Measurements from ENCODE around the gene VPS51. TPM values are rescaled to one million over a fixed set of nuclear protein-coding genes. Genes with fewer than 3 reads are reported as not detected.

The VPS51 gene
- total RNA-seq, 2 experiments from 2014 or later = 119 to 214 TPM

DNA sequence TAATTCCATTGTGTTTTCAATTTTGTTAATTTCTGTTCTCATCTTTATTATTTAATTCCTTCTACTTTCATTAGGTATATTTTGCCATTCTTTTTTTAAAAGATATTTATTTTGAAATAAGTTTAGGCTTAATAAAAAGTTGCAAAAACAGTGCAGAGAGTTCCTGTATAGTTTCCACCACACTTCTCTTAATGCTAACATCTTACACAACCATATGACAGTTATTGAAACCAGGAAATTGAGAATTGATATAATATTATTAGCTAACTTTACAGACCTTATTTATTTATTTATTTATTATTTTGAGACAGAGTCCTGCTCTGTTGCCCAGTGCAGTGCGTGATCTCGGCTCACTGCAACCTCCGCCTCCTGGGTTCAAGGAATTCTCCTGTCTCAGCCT, 60.2 kb downstream of the VPS51 start:
- no peak overlapping the region for H3K4me3 ChIP-seq (ENCODE audit: low read depth, low read length, poor library complexity, severe bottlenecking)
- H3K36me3 ChIP-seq (ENCODE audit: insufficient read depth, low read length) = no peaks in the 10 kb centered on the region
- no peak overlapping the region for H2AFZ ChIP-seq (ENCODE audit: low read length)
- H3K4me2 ChIP-seq (ENCODE audit: low read length) = no peak overlapping the region
- peaks cover 46% of the 10 kb centered on the region for H3K4me1 ChIP-seq (ENCODE audit: insufficient read depth, low read length, poor library complexity, severe bottlenecking)
- H3K9me3 ChIP-seq (ENCODE audit: low read length) = no peaks in the 10 kb centered on the region
- CTCF ChIA-PET (ENCODE audit: unreplicated experiment) = no interaction called here
- H3K27ac ChIP-seq (ENCODE audit: low read depth, low read length, poor library complexity, severe bottlenecking) = no peak overlapping the region
- intact Hi-C loops (cut with micrococcal nuclease; ENCODE audit: unreplicated experiment) = no loop called here
- H3K79me2 ChIP-seq (ENCODE audit: insufficient read depth, low read depth, low read length) = no peaks in the 10 kb centered on the region
- no peaks in the 10 kb centered on the region for H3K9me2 ChIP-seq (ENCODE audit: insufficient read depth, low read length)
- POLR2A ChIA-PET = interaction anchor here (0.5 to 0.6 kb wide), 2 partner anchors 9 to 10 kb away, joined by 3 to 4 read pairs; no protein-coding TSS in a partner anchor
- no peaks in the 10 kb centered on the region for H4K20me1 ChIP-seq (ENCODE audit: insufficient read depth, low read length)
- TF ChIP-seq CTCF (conservative IDR thresholded peaks at IDR 0.05; ENCODE audit: low read length) (no peak), EZH2phosphoT487 (IDR thresholded peaks at IDR 0.05; ENCODE audit: borderline replicate concordance, low read depth, low read length) (no peak)
- no peak for DNase-seq (ENCODE audit: low spot score)
- BruUV-seq (replicated peaks) = no TSS peak

- H3K4me2 ChIP-seq (ENCODE audit: low read length) = no peak overlapping the region
- no peak for DNase-seq (ENCODE audit: low spot score)
- POLR2A ChIA-PET = interaction anchor here (0.6 to 1.0 kb wide), 3 partner anchors 10 to 39 kb away, joined by 3 to 5 read pairs (median 3); partner anchors contain the start of gene SYVN1
- H3K4me1 ChIP-seq (ENCODE audit: insufficient read depth, low read length, poor library complexity, severe bottlenecking) = peaks cover 41% of the 10 kb centered on the region
- H2AFZ ChIP-seq (ENCODE audit: low read length) = no peak overlapping the region
- no peaks in the 10 kb centered on the region for H3K36me3 ChIP-seq (ENCODE audit: insufficient read depth, low read length)
- TF ChIP-seq EZH2phosphoT487 (IDR thresholded peaks at IDR 0.05; ENCODE audit: borderline replicate concordance, low read depth, low read length) = no peak
- no peak for TF ChIP-seq CTCF (conservative IDR thresholded peaks at IDR 0.05; ENCODE audit: low read length)
- no peaks in the 10 kb centered on the region for H4K20me1 ChIP-seq (ENCODE audit: insufficient read depth, low read length)
- no peak overlapping the region for H3K27ac ChIP-seq (ENCODE audit: low read depth, low read length, poor library complexity, severe bottlenecking)
- H3K4me3 ChIP-seq (ENCODE audit: low read depth, low read length, poor library complexity, severe bottlenecking) = no peak overlapping the region
- CTCF ChIA-PET (ENCODE audit: unreplicated experiment) = no interaction called here
- no TSS peak for BruUV-seq (replicated peaks)
- intact Hi-C loops (cut with micrococcal nuclease; ENCODE audit: unreplicated experiment) = no loop called here
- H3K79me2 ChIP-seq (ENCODE audit: insufficient read depth, low read depth, low read length) = no peaks in the 10 kb centered on the region
- H3K9me2 ChIP-seq (ENCODE audit: insufficient read depth, low read length) = no peaks in the 10 kb centered on the region
- no peaks in the 10 kb centered on the region for H3K9me3 ChIP-seq (ENCODE audit: low read length)
Observed at GRCh38 chr11:65156926-65157325, 60.9 kb downstream of the VPS51 start.

DNA sequence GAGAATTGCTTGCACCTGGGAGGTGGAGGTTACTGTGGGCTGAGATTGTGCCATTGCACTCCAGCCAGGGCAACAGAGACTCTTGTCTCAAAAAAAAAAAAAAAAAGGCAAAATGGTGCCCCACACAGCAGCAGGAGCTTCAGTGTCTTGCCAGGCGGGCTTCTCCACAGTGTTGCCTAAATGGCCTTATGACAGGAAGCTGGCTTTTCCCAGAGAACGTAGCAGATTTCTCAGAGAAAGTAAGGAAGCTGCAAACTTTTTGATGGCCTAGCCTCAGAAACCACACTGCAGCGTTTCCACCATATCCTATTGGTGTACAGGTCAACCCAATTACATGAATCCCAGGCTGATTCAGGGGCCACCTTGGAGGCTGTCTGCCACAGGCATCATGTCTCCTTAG, 61.3 kb downstream of the VPS51 start:
- CTCF ChIA-PET (ENCODE audit: unreplicated experiment) = no interaction called here
- BruUV-seq (replicated peaks) = no TSS peak
- H3K9me2 ChIP-seq (ENCODE audit: insufficient read depth, low read length) = no peaks in the 10 kb centered on the region

More for the DNA sequence above, 61.3 kb downstream of the VPS51 start:
- TF ChIP-seq EZH2phosphoT487 (IDR thresholded peaks at IDR 0.05; ENCODE audit: borderline replicate concordance, low read depth, low read length) (no peak), CTCF (conservative IDR thresholded peaks at IDR 0.05; ENCODE audit: low read length) (no peak)
- H3K27ac ChIP-seq (ENCODE audit: low read depth, low read length, poor library complexity, severe bottlenecking) = no peak overlapping the region
- no peaks in the 10 kb centered on the region for H3K36me3 ChIP-seq (ENCODE audit: insufficient read depth, low read length)
- intact Hi-C loops (cut with micrococcal nuclease; ENCODE audit: unreplicated experiment) = no loop called here
- H3K4me1 ChIP-seq (ENCODE audit: insufficient read depth, low read length, poor library complexity, severe bottlenecking) = peaks cover 37% of the 10 kb centered on the region
- no peaks in the 10 kb centered on the region for H3K9me3 ChIP-seq (ENCODE audit: low read length)
- no peak overlapping the region for H3K4me3 ChIP-seq (ENCODE audit: low read depth, low read length, poor library complexity, severe bottlenecking)
- no peak for DNase-seq (ENCODE audit: low spot score)
- H4K20me1 ChIP-seq (ENCODE audit: insufficient read depth, low read length) = no peaks in the 10 kb centered on the region
- H2AFZ ChIP-seq (ENCODE audit: low read length) = no peak overlapping the region
- H3K79me2 ChIP-seq (ENCODE audit: insufficient read depth, low read depth, low read length) = no peaks in the 10 kb centered on the region
- no peak overlapping the region for H3K4me2 ChIP-seq (ENCODE audit: low read length)
- POLR2A ChIA-PET = interaction anchor here (0.7 to 1.0 kb wide), 2 partner anchors 23 to 40 kb away, joined by 3 to 5 read pairs; partner anchors contain the start of gene SYVN1

All from OCI-LY7 (cell line).